MCF 10A (cell line): Measurements from ENCODE around the gene PCNA. TPM values are rescaled to one million over a fixed set of nuclear protein-coding genes. Genes with fewer than 3 reads are reported as not detected.

ENCODE experiments used
- BruUV-seq: library from RNA; stranded (reverse); fragments of 400-500 nt; replicated peaks from 2 replicates; lab custom pipeline; 2021; lab: Mats Ljungman, UMichigan
- CTCF ChIA-PET: fragments of 300-600 bp; sonication (Branson Sonifier 250); formaldehyde crosslinking; extraction: SDS; loops from one replicate; lab custom pipeline; 2021; ENCODE audit warnings: antibody characterized with exemption, inconsistent platforms; lab: Yijun Ruan, JAX
- POLR2A ChIA-PET: fragments of 300-600, 350-650 bp; sonication (Branson Sonifier 250); formaldehyde crosslinking; extraction: SDS; loops from one replicate; lab custom pipeline; 2020; ENCODE audit warnings: antibody characterized with exemption, inconsistent platforms; lab: Yijun Ruan, JAX
- DNase-seq: peaks from one replicate; pipeline ENCODE4 v3.0.0-alpha.2; 2018; ENCODE audit not compliant: unreplicated experiment
- H3K27ac Mint-ChIP-seq: one replicate; pipeline ENCODE4 v1.8.0; 2022; ENCODE audit warnings: mild to moderate bottlenecking, low read depth, mixed read lengths; ENCODE audit not compliant: unreplicated experiment
- H3K27me3 Mint-ChIP-seq: one replicate; pipeline ENCODE4 v1.8.0; 2022; ENCODE audit warnings: mixed read lengths; ENCODE audit not compliant: insufficient read depth, unreplicated experiment
- H3K36me3 Mint-ChIP-seq: one replicate; pipeline ENCODE4 v1.8.0; 2022; ENCODE audit warnings: mild to moderate bottlenecking, moderate library complexity, mixed read lengths; ENCODE audit not compliant: insufficient read depth, unreplicated experiment
- H3K4me1 Mint-ChIP-seq: one replicate; pipeline ENCODE4 v1.8.0; 2022; ENCODE audit warnings: mixed read lengths; ENCODE audit not compliant: insufficient read depth, unreplicated experiment
- H3K4me3 Mint-ChIP-seq: one replicate; pipeline ENCODE4 v1.8.0; 2022; ENCODE audit warnings: mild to moderate bottlenecking, moderate library complexity, mixed read lengths; ENCODE audit not compliant: unreplicated experiment
- H3K9me3 Mint-ChIP-seq: one replicate; pipeline ENCODE4 v1.8.0; 2022; ENCODE audit warnings: mixed read lengths; ENCODE audit not compliant: unreplicated experiment
- intact Hi-C: fragments of 100-400 bp; cut with micrococcal nuclease; formaldehyde crosslinking; loops from 2 replicates; pipeline ENCODE4 v1.14.1; 2022
- total RNA-seq: library from RNA; stranded (reverse); gene quantifications from 2 replicates; pipeline ENCODE4 v1.2.3, GENCODE V29; 2022
- TF ChIP-seq, protein P1 (sequence below): fragments of 200-600 bp; IDR thresholded peaks from one replicate; pipeline ENCODE4 v1.8.0; 2022; ENCODE audit warnings: antibody characterized with exemption, mild to moderate bottlenecking; ENCODE audit not compliant: unreplicated experiment

PCNA gene
- total RNA-seq, 1 experiment from 2014 or later, result 45.5 TPM

- no peaks in the 10 kb centered on the region for H3K9me3 Mint-ChIP-seq
- CTCF ChIA-PET, result interaction anchor here (1.4 kb wide), 1 partner anchor 10 kb away, joined by 5 read pairs; no protein-coding TSS in a partner anchor
- H3K4me3 Mint-ChIP-seq, result no peak overlapping the region
- intact Hi-C loops, result no loop called here
- no peak overlapping the region for H3K27ac Mint-ChIP-seq
- POLR2A ChIA-PET, result interaction anchor here (0.7 to 1.0 kb wide), 2 partner anchors 8 to 330 kb away, joined by 3 read pairs; no protein-coding TSS in a partner anchor
- peaks cover 35% of the 10 kb centered on the region for H3K36me3 Mint-ChIP-seq
- H3K27me3 Mint-ChIP-seq, result no peaks in the 10 kb centered on the region
- DNase-seq, result no peak
- no TSS peak for BruUV-seq
- no peaks in the 10 kb centered on the region for H3K4me1 Mint-ChIP-seq
- TF ChIP-seq, protein P1, sequence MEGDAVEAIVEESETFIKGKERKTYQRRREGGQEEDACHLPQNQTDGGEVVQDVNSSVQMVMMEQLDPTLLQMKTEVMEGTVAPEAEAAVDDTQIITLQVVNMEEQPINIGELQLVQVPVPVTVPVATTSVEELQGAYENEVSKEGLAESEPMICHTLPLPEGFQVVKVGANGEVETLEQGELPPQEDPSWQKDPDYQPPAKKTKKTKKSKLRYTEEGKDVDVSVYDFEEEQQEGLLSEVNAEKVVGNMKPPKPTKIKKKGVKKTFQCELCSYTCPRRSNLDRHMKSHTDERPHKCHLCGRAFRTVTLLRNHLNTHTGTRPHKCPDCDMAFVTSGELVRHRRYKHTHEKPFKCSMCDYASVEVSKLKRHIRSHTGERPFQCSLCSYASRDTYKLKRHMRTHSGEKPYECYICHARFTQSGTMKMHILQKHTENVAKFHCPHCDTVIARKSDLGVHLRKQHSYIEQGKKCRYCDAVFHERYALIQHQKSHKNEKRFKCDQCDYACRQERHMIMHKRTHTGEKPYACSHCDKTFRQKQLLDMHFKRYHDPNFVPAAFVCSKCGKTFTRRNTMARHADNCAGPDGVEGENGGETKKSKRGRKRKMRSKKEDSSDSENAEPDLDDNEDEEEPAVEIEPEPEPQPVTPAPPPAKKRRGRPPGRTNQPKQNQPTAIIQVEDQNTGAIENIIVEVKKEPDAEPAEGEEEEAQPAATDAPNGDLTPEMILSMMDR, result no peak
These were observed 27.9 kb downstream of the PCNA start for GRCh38 chr20:5091902-5092301.

GRCh38 chr20:5090191-5090590 lies 29.6 kb downstream of the PCNA start:
- no peak for DNase-seq
- TF ChIP-seq, protein P1, result no peak
- H3K27ac Mint-ChIP-seq, result peak overlapping the region; percentile 18
- H3K4me1 Mint-ChIP-seq, result no peaks in the 10 kb centered on the region
- no peaks in the 10 kb centered on the region for H3K27me3 Mint-ChIP-seq
- no peaks in the 10 kb centered on the region for H3K9me3 Mint-ChIP-seq
- no peak overlapping the region for H3K4me3 Mint-ChIP-seq
- no TSS peak for BruUV-seq
- intact Hi-C loops, result no loop called here
- CTCF ChIA-PET, result interaction anchor here (1.2 kb wide), 1 partner anchor 17 kb away, joined by 6 read pairs; no protein-coding TSS in a partner anchor
- H3K36me3 Mint-ChIP-seq, result peaks cover 27% of the 10 kb centered on the region
- POLR2A ChIA-PET, result no interaction called here

- Mint-ChIP-seq H3K9me3 (no peaks in the 10 kb centered on the region), H3K4me1 (no peaks in the 10 kb centered on the region), H3K36me3 (peaks cover 22% of the 10 kb centered on the region), H3K4me3 (no peak overlapping the region), H3K27me3 (no peaks in the 10 kb centered on the region), H3K27ac (no peak overlapping the region)
- DNase-seq, result no peak
- POLR2A ChIA-PET, result interaction anchor here (0.7 to 1.2 kb wide), 2 partner anchors 22 to 200 kb away, joined by 3 read pairs; no protein-coding TSS in a partner anchor
- TF ChIP-seq, protein P1, result no peak
- BruUV-seq, result no TSS peak
- CTCF ChIA-PET, result interaction anchor here (0.6 to 2.0 kb wide), 6 partner anchors 12 to 370 kb away, joined by 3 to 8 read pairs (median 4); no protein-coding TSS in a partner anchor
- intact Hi-C loops, result no loop called here
These were observed 31.1 kb downstream of the PCNA start for GRCh38 chr20:5088688-5089087.

DNA sequence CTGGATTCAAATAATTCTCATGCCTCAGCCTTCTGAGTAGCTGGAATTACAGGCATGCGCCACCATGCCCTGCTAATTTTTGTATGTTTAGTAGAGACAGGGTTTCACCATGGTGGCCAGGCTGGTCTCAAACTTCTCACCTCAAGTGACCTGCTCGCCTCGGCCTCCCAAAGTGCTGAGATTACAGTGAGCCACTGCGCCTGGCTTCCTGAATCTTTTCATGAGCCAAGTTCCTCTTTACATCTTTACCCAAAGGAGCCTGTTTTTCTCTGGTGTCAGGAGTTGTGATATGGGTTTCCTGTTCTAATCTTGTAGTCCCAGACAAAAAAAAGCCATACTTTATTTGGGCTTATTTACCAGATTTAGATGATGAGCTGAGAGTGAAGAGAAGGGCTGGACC lies 34.4 kb downstream of the PCNA start:
- H3K27me3 Mint-ChIP-seq, result no peaks in the 10 kb centered on the region
- no TSS peak for BruUV-seq
- intact Hi-C loops, result no loop called here
- CTCF ChIA-PET, result interaction anchor here (0.7 to 1.7 kb wide), 3 partner anchors 16 to 350 kb away, joined by 3 to 7 read pairs (median 5); no protein-coding TSS in a partner anchor
- H3K9me3 Mint-ChIP-seq, result no peaks in the 10 kb centered on the region
- H3K4me1 Mint-ChIP-seq, result no peaks in the 10 kb centered on the region
- no peak overlapping the region for H3K27ac Mint-ChIP-seq
- no peak overlapping the region for H3K4me3 Mint-ChIP-seq
- POLR2A ChIA-PET, result interaction anchor here (1.1 to 1.4 kb wide), 2 partner anchors 11 to 12 kb away, joined by 5 read pairs; no protein-coding TSS in a partner anchor
- TF ChIP-seq, protein P1, result no peak
- DNase-seq, result no peak
- H3K36me3 Mint-ChIP-seq, result peaks cover 13% of the 10 kb centered on the region
